ENCODE results near the gene CEP162.
"Not testable (repeated sequence)": the region's sequence is repeated elsewhere in the genome, so short reads cannot be mapped to it uniquely, and the experiment has no call there.

GRCh38 chr6:84105215-84105924, 122.1 kb downstream of the CEP162 start:
- not testable (repeated sequence) for TF ChIP-seq CTCF (IDR thresholded peaks at IDR 0.05); ZFX (IDR thresholded peaks at IDR 0.05; ENCODE audit: borderline replicate concordance)

Data from 22Rv1 (cell line).